ENCODE data around the gene UMODL1.
"Not testable (repeated sequence)": the region's sequence is repeated elsewhere in the genome, so short reads cannot be mapped to it uniquely, and the experiment has no call there.

Gene UMODL1

GRCh38 chr21:42102076-42102475 is 31.0 kb downstream of the UMODL1 start:
- DNase-seq: no peak

- DNase-seq: no peak
These were observed 31.4 kb downstream of the UMODL1 start for GRCh38 chr21:42102526-42102925.

GRCh38 chr21:42102991-42103390 is 31.9 kb downstream of the UMODL1 start:
- no peak for DNase-seq

GRCh38 chr21:42103843-42104242 is 32.7 kb downstream of the UMODL1 start:
- no peak for DNase-seq

GRCh38 chr21:42105476-42106315 is 34.6 kb downstream of the UMODL1 start:
- DNase-seq: peak; percentile 35

GRCh38 chr21:42106425-42106824 is 35.3 kb downstream of the UMODL1 start:
- no peak for DNase-seq

GRCh38 chr21:42107177-42107880 is 36.2 kb downstream of the UMODL1 start:
- DNase-seq: no peak

- peak; percentile 69 for DNase-seq
These were observed 36.9 kb downstream of the UMODL1 start for GRCh38 chr21:42107881-42108553.

GRCh38 chr21:42108554-42109340 is 37.6 kb downstream of the UMODL1 start:
- no peak for DNase-seq

- no peak for DNase-seq
These were observed 38.4 kb downstream of the UMODL1 start for GRCh38 chr21:42109473-42109872.

GRCh38 chr21:42109873-42110525 is 38.9 kb downstream of the UMODL1 start:
- no peak for DNase-seq

- DNase-seq: no peak
These were observed 39.8 kb downstream of the UMODL1 start for GRCh38 chr21:42110691-42111469.

- no peak for DNase-seq
These were observed 40.3 kb downstream of the UMODL1 start for GRCh38 chr21:42111470-42111743.

- DNase-seq: no peak
These were observed 40.7 kb downstream of the UMODL1 start for GRCh38 chr21:42111811-42112210.

- DNase-seq: no peak
These were observed 41.1 kb downstream of the UMODL1 start for GRCh38 chr21:42112238-42112637.

GRCh38 chr21:42112857-42113256 is 41.7 kb downstream of the UMODL1 start:
- peak; percentile 58 for DNase-seq

GRCh38 chr21:42113926-42114409 is 42.9 kb downstream of the UMODL1 start:
- DNase-seq: peak; percentile 36

GRCh38 chr21:42114646-42115045 is 43.5 kb downstream of the UMODL1 start:
- DNase-seq: no peak

- no peak for DNase-seq
These were observed 44.1 kb downstream of the UMODL1 start for GRCh38 chr21:42115136-42115683.

GRCh38 chr21:42116551-42116950 is 45.4 kb downstream of the UMODL1 start:
- DNase-seq: not testable (repeated sequence)
